Right ventricle myocardium inferior (tissue), 1 donor: Measurements from ENCODE around the gene GCNT3. TPM values are rescaled to one million over a fixed set of nuclear protein-coding genes. Genes with fewer than 3 reads are reported as not detected.
"Not testable (repeated sequence)": the region's sequence is repeated elsewhere in the genome, so short reads cannot be mapped to it uniquely, and the experiment has no call there.

Source experiments
- ATAC-seq: fragments of 200-7000 bp; cut with Tn5 transposase; one replicate; pipeline ENCODE4 v1.9.1; 2020; ENCODE audit warnings: mild to moderate bottlenecking, moderate library complexity
- DNase-seq: peaks from one replicate; pipeline ENCODE4 v3.0.0; 2021; ENCODE audit errors: missing footprints
- intact Hi-C: fragments of 100-400 bp; cut with DNase I; formaldehyde crosslinking; loops from one replicate; pipeline ENCODE4 v1.11.0; 2022
- total RNA-seq: library from RNA; stranded (reverse); fragmentation: NEBNext Ultra II Directional; extraction: Animal tissue kit (Norgen Biotek cat#: 25700); gene quantifications from one replicate; pipeline ENCODE4 v1.2.1, GENCODE V29; 2021
- donor health status: DM: no; HTN: yes; CAD: no; lungs with severe emphysema.

GCNT3 gene
- total RNA-seq, 1 donor from 2014 or later = not detected

- intact Hi-C loops = no loop called here
- ATAC-seq (no peak), DNase-seq (no peak)
Measured at GRCh38 chr15:59614153-59614552, 2.6 kb downstream of the GCNT3 start.

DNA sequence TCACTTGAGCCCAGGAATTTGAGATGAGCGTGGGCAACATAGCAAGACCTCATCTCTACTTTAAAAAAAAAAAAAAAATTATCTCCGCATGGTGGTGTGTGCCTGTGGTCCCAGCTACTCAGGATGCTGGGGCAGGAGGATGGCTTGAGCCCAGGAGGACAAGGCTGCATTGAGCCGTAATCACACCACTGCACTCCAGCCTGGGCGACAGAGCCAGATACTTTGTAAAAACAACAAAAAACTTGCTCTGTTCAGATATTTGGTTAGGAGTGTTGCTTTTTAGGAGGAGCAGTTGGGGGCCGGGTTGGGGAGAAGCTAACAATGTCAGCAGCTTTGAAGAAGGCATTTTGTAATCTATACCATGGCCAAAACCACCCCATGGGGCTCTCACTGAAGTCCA, 4.1 kb downstream of the GCNT3 start:
- intact Hi-C loops = no loop called here
- DNase-seq = no peak
- ATAC-seq = no peak

GRCh38 chr15:59616379-59616778, 4.8 kb downstream of the GCNT3 start:
- ATAC-seq (no peak), DNase-seq (no peak)
- intact Hi-C loops = no loop called here

- intact Hi-C loops = no loop called here
- no peak for ATAC-seq
- DNase-seq = no peak
Measured at GRCh38 chr15:59618406-59618805, 6.8 kb downstream of the GCNT3 start.

- intact Hi-C loops = no loop called here
- no peak for ATAC-seq
- DNase-seq = peak; percentile 67
Measured at GRCh38 chr15:59622289-59622688, 10.7 kb downstream of the GCNT3 start.

DNA sequence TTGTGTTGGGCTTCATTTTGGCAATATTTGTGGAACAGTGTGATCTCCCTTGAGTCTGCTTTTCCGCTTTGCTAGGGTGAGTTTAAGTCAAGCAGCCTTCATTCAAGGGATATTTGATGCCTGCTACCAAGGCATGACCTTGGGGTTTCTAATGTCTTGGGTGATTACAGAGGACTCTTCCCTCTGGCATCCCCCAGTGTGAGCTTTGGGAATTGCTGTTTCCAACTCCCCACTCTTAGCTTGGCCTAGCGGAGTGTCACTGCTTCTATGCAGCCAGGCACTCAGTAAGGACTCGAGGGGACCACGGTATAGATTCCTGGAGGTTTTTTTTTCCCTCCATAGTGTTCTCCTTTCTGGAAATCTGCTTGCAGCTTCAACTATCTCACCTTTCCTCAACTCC, 21.1 kb downstream of the GCNT3 start:
- intact Hi-C loops = loop anchor here (10.0 kb wide), 1 partner anchor 108 kb away; no protein-coding TSS in a partner anchor
- DNase-seq (no peak), ATAC-seq (no peak)

DNA sequence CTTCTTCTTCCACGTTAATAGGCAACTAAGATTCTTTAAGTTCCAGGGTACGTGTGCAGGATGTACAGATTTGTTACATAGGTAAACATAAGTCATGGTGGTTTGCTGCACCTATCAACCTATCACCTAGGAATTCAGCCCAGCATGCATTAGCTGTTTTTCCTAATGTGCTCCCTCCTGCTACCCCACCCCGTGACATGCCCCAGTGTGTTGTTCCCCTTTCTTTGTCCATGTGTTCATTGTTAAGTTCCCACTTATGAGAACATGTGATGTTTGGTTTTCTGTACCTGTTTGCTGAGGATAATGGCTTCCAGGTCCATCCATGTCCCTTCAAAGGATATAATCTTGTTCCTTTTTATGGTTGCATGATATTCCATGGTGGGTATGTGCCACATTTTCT, 24.6 kb downstream of the GCNT3 start:
- DNase-seq (no peak), ATAC-seq (no peak)
- intact Hi-C loops = loop anchor here (10.0 kb wide), 1 partner anchor 111 kb away; no protein-coding TSS in a partner anchor

DNA sequence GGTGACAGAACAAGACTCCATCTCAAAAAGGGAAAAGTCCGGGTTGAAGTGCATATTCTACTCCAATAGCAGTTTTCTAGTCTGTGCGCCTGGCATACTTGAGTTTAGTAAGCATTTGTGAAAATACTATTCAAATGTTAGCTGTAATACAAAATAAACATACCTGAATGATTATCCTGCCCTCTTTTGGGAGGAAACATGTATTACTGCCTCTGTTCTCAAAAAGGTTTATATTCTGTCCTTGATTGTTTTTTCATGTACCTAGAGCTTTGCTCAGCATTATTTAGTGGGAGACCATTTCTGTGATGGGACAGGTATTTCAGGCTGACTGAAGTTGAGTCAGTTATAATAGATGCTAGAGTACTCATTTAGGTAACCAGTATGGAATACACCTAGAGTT, 25.9 kb downstream of the GCNT3 start:
- ATAC-seq, DNase-seq: not testable (repeated sequence)
- intact Hi-C loops = loop anchor here (10.0 kb wide), 1 partner anchor 113 kb away; no protein-coding TSS in a partner anchor

DNA sequence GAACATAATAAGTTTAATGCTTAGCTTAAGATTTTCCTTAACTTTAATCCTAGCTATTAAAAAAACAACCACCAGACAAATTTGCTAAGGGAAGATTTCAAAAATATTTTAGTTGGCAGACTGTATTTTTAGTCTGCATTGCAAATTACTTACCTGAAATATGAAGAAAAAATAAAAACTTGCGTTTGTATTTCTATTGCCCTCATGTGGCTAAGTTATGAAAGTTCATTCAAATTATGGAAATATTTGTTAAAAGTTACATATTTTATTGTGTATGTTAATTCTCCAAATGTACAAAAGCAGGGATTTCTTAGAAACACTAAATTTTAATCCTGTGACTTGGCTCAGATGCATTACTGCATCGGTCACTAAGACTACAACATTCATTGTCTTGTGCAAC, 30.8 kb downstream of the GCNT3 start:
- intact Hi-C loops = no loop called here
- no peak for DNase-seq
- ATAC-seq = no peak

DNA sequence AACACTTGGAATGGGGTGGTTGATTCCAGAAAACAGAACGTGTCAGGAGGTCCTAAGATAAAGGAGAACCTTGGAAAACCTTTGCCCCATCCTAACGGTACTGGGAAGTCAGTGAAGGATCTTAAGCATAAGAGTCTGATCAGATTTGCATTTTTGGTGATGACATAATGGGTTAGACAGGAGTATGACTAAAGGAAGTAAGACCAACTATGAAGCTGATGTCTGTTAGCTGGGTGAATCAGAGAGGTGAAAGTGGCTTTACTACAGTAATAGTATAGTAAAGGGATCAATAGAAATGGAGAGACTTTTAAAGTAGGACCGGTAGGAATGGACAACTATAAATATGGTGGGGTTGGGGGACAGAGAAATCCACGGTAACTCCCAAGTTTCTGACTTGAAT, 33.2 kb downstream of the GCNT3 start:
- intact Hi-C loops = no loop called here
- DNase-seq = no peak
- ATAC-seq = no peak

DNA sequence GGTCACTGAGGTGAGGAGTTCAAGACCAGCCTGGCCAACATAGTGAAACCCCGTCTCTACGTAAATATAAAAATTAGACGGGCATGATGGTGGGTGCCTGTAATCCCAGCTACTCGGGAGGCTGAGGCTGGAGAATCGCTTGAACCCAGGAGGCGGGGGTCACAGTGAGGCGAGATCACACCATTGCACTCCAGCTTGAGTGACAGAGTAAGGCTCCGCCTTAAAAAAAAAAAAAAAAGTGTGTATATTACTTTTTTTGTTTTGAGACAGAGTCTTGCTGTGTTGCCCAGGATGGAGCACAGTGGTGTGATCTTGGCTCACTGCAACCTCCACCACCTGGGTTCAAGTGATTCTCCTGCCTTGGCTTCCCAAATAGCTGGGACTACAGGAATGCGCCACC, 34.2 kb downstream of the GCNT3 start:
- DNase-seq, ATAC-seq, intact Hi-C loops: not testable (repeated sequence)

DNA sequence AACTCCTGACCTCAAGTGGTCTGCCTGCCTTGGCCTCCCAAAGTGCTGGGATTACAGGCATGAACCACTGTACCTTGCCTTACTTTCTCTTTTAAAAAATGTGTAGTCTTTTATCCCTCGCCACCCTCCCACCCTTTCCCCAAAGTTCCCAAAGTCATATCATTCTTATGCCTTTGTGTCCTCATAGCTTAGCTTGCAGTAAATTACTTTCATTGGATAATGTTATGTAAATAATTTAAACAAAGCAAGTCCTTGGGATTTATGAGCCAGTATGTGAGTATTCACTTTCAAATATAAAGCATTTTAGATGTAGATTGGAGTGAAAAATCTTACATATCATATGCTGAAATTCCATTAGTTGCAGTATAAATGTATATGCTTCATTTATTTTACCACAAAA, 34.7 kb downstream of the GCNT3 start:
- ATAC-seq (no peak), DNase-seq (no peak)
- intact Hi-C loops = no loop called here

DNA sequence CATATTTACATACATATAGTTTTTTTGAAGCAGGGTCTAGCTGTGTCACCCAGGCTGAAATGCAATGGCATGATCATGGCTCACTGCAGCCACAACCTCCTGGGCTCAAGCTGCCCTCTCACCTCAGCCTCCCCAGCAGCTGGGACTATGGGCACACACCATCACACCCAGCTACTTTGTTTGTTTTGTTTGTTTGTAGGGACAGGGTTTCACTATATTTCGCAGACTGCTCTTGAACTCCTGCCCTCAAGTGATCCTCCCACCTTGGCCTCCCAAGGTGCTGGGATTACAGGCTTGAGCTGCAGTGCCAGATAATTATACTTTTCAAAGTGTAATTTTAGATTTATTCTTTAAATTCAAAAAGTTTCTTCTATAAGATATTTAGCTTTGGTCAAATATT, 35.5 kb downstream of the GCNT3 start:
- ATAC-seq = no peak
- no peak for DNase-seq
- intact Hi-C loops = no loop called here

GRCh38 chr15:59649603-59650002, 38.0 kb downstream of the GCNT3 start:
- DNase-seq = no peak
- intact Hi-C loops = no loop called here
- no peak for ATAC-seq

DNA sequence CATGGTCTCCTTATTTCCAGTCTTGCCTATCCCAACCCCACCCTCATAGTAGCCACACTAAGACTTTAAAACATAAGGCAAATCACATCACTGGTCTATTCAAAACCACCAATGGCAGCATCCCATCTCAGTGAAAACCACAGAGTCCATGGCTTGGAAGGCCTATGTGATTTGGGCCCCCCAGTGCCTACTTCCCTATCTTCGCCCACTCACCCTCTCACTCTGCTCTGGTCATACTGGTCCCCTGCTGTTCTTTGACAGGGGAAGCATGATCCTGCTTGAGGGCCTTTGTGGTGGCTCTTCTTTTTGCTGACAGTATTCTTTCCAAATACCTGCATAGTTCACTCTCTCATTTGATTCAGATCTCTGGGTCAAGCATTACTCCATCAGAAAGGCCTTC, 42.5 kb downstream of the GCNT3 start:
- ATAC-seq (no peak), DNase-seq (no peak)
- intact Hi-C loops = no loop called here

DNA sequence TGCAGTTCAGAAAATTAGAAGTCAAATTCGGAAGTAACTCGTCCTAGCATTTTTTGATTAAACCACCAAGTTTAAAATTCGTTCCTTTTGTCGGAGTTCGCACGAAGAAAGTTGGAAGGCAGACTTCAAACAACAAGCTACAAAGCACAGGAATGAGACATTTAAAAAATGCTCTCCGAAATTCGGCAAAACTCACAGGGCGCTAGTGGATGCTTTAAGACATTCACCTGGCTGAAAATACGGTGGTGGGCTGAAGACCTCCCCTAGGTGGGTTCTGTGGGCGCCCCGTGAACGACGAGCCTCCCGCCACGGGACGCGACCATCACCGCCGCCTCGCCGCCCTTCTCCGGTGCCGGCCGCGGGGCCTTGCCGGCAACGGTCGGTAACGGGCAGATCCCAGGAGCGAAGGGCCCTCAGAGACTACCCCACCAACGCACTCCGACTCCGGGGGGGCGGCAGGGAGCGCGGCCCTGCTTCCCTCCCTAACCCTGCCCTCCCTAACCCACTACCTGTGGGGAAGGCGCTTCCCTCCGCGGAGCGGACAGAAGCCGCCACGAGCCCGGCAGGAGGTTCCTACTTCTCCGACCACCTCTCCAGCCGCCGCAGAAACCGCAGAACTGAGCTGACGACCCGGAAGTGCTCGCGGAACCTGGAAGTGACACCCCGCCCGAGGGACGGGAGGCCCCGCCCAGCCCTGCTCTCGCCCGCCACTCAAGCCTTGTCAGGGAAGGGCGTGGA, 45.5 kb downstream of the GCNT3 start, which contains the start of gene GTF2A2:
Gene GTF2A2 (minus strand): TSS at position 619 of the 738 bp plus-strand sequence. CDS start 5,238 bp downstream, outside the sequence.
- ATAC-seq = peak; percentile 100
- intact Hi-C loops = loop anchor here (2.0 kb wide), 1 partner anchor 32 kb away; the partner anchor contains the start of gene BNIP2
- DNase-seq = peak; percentile 97

DNA sequence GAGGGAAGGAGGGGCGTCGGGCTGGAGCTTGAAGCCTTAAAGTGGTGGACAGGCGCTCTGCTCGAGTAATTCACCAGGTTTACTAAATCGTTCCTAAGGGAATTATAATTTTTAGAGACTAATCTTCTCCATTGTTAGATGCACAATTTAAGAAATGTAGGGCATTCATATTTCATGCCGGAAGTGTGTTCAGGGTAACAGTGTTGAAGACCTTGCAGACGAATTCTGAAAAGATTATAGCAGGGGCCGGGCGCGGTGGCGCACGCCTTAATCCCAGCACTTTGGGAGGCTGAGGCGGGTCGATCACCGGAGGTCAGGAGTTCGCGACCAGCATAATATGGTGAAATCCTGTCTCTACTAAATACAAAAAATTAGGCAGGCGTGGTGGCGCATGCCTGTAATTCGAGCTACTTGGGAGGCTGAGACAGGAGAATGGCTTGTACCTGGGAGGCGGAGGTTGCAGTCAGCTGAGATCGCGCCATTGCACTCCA, 46.1 kb downstream of the GCNT3 start:
- DNase-seq = no peak
- no peak for ATAC-seq
- intact Hi-C loops = loop anchor here (2.0 kb wide), 1 partner anchor 31 kb away; the partner anchor contains the start of gene BNIP2

- intact Hi-C loops = no loop called here
- ATAC-seq = no peak
- DNase-seq = no peak
Measured at GRCh38 chr15:59659366-59659765, 47.8 kb downstream of the GCNT3 start.

GRCh38 chr15:59662260-59662659, 50.7 kb downstream of the GCNT3 start:
- intact Hi-C loops = no loop called here
- ATAC-seq (no peak), DNase-seq (no peak)

DNA sequence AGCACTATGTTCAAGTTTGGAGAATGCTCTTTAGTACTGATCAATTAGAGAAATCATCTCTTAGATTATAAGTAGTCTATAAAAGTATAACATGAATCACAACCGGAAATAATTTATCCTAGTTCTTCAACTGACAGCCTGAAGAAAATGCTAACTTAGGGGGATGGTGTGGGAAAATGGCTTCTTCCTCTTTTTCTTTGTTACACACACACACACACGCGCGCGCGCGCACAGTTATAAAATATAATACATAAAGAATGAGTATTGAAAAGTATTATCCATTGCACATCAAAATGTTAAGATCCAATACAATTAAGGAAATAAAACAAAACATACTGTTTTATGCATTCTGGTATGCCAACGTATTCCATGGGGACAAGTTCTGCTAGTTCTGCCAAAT, 57.0 kb downstream of the GCNT3 start:
- no peak for ATAC-seq
- no peak for DNase-seq

More for the DNA sequence above, 57.0 kb downstream of the GCNT3 start:
- intact Hi-C loops = no loop called here
